ENCODE measurements around the gene DSCAML1.
"Not testable (repeated sequence)": the region's sequence is repeated elsewhere in the genome, so short reads cannot be mapped to it uniquely, and the experiment has no call there.

Gene DSCAML1

GRCh38 chr11:117817368-117818040 is 20.5 kb upstream of the DSCAML1 start:
- Mint-ChIP-seq H3K27me3 (peaks cover 4% of the 10 kb centered on the region), H3K36me3 (no peaks in the 10 kb centered on the region), H3K27ac (peak overlapping the region; percentile 95), H3K9me3 (no peaks in the 10 kb centered on the region), H3K4me3 (peak overlapping the region; percentile 83), H3K4me1 (peaks cover 36% of the 10 kb centered on the region)
- DNase-seq (ENCODE audit: low spot score in 2 of 2), result peak; percentile 90 to 96
- no peak for ATAC-seq (ENCODE audit: low read depth)

GRCh38 chr11:117816846-117817367 is 19.9 kb upstream of the DSCAML1 start:
- DNase-seq (ENCODE audit: low spot score in 2 of 2) (peak in 1 of 2 donors; percentile 53), ATAC-seq (ENCODE audit: low read depth) (no peak)
- Mint-ChIP-seq H3K9me3 (no peaks in the 10 kb centered on the region), H3K4me1 (peaks cover 38% of the 10 kb centered on the region), H3K27me3 (peaks cover 3% of the 10 kb centered on the region), H3K27ac (peak overlapping the region; percentile 95), H3K36me3 (no peaks in the 10 kb centered on the region), H3K4me3 (peak overlapping the region; percentile 83)

GRCh38 chr11:117816151-117816741 is 19.2 kb upstream of the DSCAML1 start:
- Mint-ChIP-seq H3K27ac (peak overlapping the region; percentile 95), H3K4me3 (peak overlapping the region; percentile 33), H3K9me3 (no peaks in the 10 kb centered on the region), H3K36me3 (no peaks in the 10 kb centered on the region), H3K27me3 (no peaks in the 10 kb centered on the region), H3K4me1 (peaks cover 38% of the 10 kb centered on the region)
- DNase-seq (ENCODE audit: low spot score in 2 of 2), result peak in 1 of 2 donors; percentile 36
- ATAC-seq (ENCODE audit: low read depth), result no peak

- H3K9me3 Mint-ChIP-seq, result no peaks in the 10 kb centered on the region
- peaks cover 2% of the 10 kb centered on the region for H3K27me3 Mint-ChIP-seq
- peak overlapping the region; percentile 74 for H3K4me3 Mint-ChIP-seq
- peak; percentile 75 to 88 for DNase-seq (ENCODE audit: low spot score in 2 of 2)
- ATAC-seq (ENCODE audit: low read depth), result peak; percentile 83
- no peaks in the 10 kb centered on the region for H3K36me3 Mint-ChIP-seq
- H3K27ac Mint-ChIP-seq, result peak overlapping the region; percentile 95
- H3K4me1 Mint-ChIP-seq, result peaks cover 38% of the 10 kb centered on the region
Observed at GRCh38 chr11:117815262-117815803, 18.3 kb upstream of the DSCAML1 start.

GRCh38 chr11:117814766-117815261 is 17.8 kb upstream of the DSCAML1 start:
- DNase-seq (ENCODE audit: low spot score in 2 of 2) (peak; percentile 78 to 80), ATAC-seq (ENCODE audit: low read depth) (peak; percentile 59)
- Mint-ChIP-seq H3K9me3 (no peaks in the 10 kb centered on the region), H3K27ac (peak overlapping the region; percentile 95), H3K4me3 (peak overlapping the region; percentile 74), H3K36me3 (no peaks in the 10 kb centered on the region), H3K4me1 (peaks cover 38% of the 10 kb centered on the region), H3K27me3 (peaks cover 4% of the 10 kb centered on the region)

DNA sequence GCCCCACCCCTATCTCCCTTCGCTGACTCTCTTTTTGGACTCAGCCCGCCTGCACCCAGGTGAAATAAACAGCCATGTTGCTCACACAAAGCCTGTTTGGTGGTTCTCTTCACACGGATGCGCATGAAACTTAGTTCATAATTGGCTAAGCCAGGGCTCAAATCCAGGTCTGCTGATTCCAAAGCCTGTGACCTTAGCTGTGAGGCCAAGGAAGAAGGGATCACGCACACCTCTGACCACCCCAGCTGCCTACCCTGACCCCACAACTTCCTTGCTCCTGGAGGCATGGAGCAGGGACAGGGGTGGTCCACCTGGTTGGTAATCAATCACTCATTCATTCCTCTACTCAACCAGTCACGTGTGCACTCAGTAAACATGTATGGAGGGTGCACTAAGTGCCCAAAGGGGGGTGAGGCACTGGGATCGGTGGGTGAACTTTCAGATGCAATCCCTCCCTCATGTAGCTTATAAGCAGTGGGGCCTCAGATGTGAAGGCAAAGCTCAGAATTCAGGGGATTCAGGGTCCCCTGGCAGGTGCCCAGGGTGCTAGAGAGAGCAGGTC is 17.3 kb upstream of the DSCAML1 start:
- peaks cover 40% of the 10 kb centered on the region for H3K4me1 Mint-ChIP-seq
- H3K9me3 Mint-ChIP-seq, result no peaks in the 10 kb centered on the region
- ATAC-seq (ENCODE audit: low read depth), result no peak
- H3K27me3 Mint-ChIP-seq, result peaks cover 5% of the 10 kb centered on the region
- peak overlapping the region; percentile 74 for H3K4me3 Mint-ChIP-seq
- no peaks in the 10 kb centered on the region for H3K36me3 Mint-ChIP-seq
- peak overlapping the region; percentile 95 for H3K27ac Mint-ChIP-seq
- no peak for DNase-seq (ENCODE audit: low spot score in 2 of 2)

GRCh38 chr11:117810056-117810451 is 13.0 kb upstream of the DSCAML1 start:
- not testable (repeated sequence) for H3K27me3 Mint-ChIP-seq; H3K4me3 Mint-ChIP-seq; H3K9me3 Mint-ChIP-seq; DNase-seq (ENCODE audit: low spot score in 2 of 2); H3K36me3 Mint-ChIP-seq; ATAC-seq (ENCODE audit: low read depth)
- peaks cover 15% of the 10 kb centered on the region for H3K4me1 Mint-ChIP-seq
- peak overlapping the region; percentile 0 for H3K27ac Mint-ChIP-seq

DNA sequence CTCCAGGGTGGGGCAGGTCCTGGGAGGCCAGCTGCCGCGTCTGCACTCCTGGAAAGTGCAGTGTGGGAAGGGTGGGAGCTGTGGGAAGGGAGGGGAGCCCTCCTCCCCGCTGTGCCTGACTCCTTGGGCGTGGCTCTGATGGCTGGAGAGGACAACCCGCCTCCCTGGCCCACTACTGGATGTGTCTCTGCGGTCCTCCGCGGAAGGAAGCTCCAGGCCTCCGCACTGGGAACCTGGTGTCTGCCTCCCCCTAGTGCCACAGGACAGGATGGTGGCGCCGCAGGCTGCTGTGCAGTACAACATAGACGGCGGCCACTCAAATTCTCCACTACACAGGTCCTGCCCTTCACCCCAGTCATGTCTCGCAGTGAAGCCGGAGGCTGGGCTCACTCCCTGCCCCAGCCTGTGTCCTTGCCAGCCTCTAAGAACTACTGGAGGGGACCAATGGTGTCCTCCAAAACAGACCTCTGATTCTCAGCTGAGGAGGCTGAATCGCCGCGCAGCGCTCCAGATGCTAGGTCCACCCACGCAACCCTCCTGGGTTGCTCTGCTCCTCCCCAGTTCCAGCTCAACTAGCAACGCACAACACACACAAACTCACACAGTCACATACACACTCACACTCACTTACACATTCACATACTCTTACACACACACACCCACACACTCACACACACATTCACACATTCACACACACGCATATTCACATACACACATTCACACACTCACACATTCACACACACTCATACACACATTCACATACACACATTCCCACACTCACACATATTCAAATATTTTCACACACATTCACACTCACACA is 12.4 kb upstream of the DSCAML1 start:
- ATAC-seq (ENCODE audit: low read depth), result no peak
- Mint-ChIP-seq H3K4me3 (no peak overlapping the region), H3K36me3 (no peaks in the 10 kb centered on the region), H3K27me3 (peaks cover 7% of the 10 kb centered on the region), H3K9me3 (no peaks in the 10 kb centered on the region), H3K27ac (peak overlapping the region; percentile 0), H3K4me1 (peaks cover 10% of the 10 kb centered on the region)
- no peak for DNase-seq (ENCODE audit: low spot score in 2 of 2)

- no peak overlapping the region for H3K4me3 Mint-ChIP-seq
- DNase-seq (ENCODE audit: low spot score in 2 of 2), result no peak
- H3K4me1 Mint-ChIP-seq, result peaks cover 9% of the 10 kb centered on the region
- H3K9me3 Mint-ChIP-seq, result no peaks in the 10 kb centered on the region
- no peak overlapping the region for H3K27ac Mint-ChIP-seq
- H3K36me3 Mint-ChIP-seq, result no peaks in the 10 kb centered on the region
- ATAC-seq (ENCODE audit: low read depth), result no peak
- H3K27me3 Mint-ChIP-seq, result peaks cover 7% of the 10 kb centered on the region
Observed at GRCh38 chr11:117808784-117809183, 11.8 kb upstream of the DSCAML1 start.

DNA sequence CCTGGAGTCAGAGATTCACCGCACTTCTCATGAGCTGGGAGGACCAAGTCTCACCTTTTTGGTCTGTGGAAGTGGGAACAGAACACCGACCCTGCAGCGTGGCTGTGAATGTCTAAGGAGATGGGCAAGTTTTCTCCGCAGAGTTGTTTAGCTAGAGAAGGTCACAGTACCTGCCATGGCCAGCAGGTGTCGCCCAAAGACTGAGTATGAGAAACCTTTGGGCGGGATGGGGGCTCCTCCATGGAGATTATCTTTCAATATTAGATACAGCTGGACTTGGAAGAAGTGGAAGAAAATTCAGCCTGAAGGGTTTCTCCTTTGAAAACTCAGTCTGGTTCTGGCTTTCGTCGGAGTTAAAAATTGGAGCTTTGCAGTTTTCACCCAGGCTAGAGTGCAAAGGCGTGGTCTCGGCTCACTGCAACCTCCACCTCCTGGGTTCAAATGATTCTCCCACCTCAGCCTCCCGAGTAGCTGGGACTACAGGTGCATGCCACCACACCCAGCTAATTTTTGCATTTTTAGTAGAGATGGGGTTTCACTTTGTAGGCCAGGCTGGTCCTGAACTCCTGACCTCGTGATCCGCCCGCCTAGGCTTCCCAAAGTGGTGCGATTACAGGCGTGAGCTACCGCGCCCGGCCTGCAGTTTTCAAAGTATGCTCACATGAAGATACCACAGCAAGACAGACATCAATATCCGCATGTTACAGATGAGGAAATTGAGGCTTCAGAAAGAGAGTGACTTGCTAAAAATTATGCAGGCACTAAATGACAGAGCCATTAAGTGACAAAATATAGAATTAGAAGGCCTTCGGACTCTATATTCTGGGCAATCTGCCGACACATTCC is 10.7 kb upstream of the DSCAML1 start:
- DNase-seq (ENCODE audit: low spot score in 2 of 2) (peak; percentile 77 to 78), ATAC-seq (ENCODE audit: low read depth) (peak; percentile 78)
- H3K4me3 Mint-ChIP-seq, result no peak overlapping the region
- no peaks in the 10 kb centered on the region for H3K36me3 Mint-ChIP-seq
- H3K9me3 Mint-ChIP-seq, result no peaks in the 10 kb centered on the region
- no peak overlapping the region for H3K27ac Mint-ChIP-seq
- H3K27me3 Mint-ChIP-seq, result peaks cover 7% of the 10 kb centered on the region
- H3K4me1 Mint-ChIP-seq, result peaks cover 7% of the 10 kb centered on the region

DNA sequence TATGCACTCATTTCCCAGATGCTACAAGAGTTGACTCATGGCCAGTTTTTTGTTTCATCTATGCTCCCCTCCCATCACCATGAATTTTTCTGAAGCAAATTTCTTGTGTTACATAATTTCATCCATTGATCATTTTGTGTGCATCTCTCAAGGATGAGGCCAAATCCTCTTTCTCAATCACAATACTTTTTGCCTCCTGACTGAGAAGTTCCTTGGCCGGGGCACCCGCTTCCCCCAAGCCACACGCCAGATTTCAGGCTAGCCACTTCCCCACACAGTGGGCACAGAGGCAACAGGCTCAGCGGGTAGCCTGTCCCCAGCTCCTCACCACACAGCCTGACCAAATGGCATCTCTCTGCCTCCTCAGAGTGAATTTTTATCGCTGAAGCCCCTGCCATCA is 9.8 kb upstream of the DSCAML1 start:
- Mint-ChIP-seq H3K4me1 (peaks cover 4% of the 10 kb centered on the region), H3K27me3 (peaks cover 7% of the 10 kb centered on the region), H3K4me3 (no peak overlapping the region), H3K9me3 (no peaks in the 10 kb centered on the region), H3K27ac (no peak overlapping the region), H3K36me3 (no peaks in the 10 kb centered on the region)
- DNase-seq (ENCODE audit: low spot score in 2 of 2) (no peak), ATAC-seq (ENCODE audit: low read depth) (no peak)

GRCh38 chr11:117805045-117805444 is 8.0 kb upstream of the DSCAML1 start:
- Mint-ChIP-seq H3K4me3 (no peak overlapping the region), H3K27me3 (peaks cover 5% of the 10 kb centered on the region), H3K9me3 (no peaks in the 10 kb centered on the region), H3K27ac (no peak overlapping the region), H3K36me3 (no peaks in the 10 kb centered on the region), H3K4me1 (peaks cover 4% of the 10 kb centered on the region)
- ATAC-seq (ENCODE audit: low read depth) (no peak), DNase-seq (ENCODE audit: low spot score in 2 of 2) (no peak)

DNA sequence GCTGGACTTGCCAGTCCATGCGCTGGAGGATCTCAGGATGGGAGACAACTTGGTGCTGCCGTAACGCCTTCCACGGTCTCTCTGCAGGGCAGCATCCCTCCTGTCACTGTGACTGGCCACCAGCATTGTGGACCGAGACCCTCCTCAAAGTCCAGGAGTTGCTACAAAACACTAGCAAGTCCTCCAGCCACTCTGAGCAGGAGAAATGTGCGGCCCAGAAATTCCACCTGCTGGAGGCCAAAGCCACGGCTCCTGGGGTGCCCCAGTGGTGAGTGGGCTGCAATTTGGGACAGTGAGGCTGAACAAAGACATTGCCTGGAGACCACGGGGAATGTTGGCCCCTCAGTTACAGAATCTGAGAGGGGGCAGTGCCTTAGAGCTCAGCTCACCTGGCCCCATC is 6.9 kb upstream of the DSCAML1 start:
- Mint-ChIP-seq H3K27me3 (peaks cover 1% of the 10 kb centered on the region), H3K9me3 (no peaks in the 10 kb centered on the region), H3K4me1 (no peaks in the 10 kb centered on the region), H3K27ac (no peak overlapping the region), H3K36me3 (no peaks in the 10 kb centered on the region), H3K4me3 (no peak overlapping the region)
- DNase-seq (ENCODE audit: low spot score in 2 of 2) (no peak), ATAC-seq (ENCODE audit: low read depth) (no peak)

Measured in memory B cell (primary cell).